NCI-H2196 (cell line): ENCODE data around the gene C12orf43.

Source experiments
- DNase-seq: peaks from one replicate; lab custom pipeline; 2025; ENCODE audit not compliant: unreplicated experiment; lab: John Stamatoyannopoulos, UW

C12orf43 gene

GRCh38 chr12:121000530-121000929 is 15.8 kb downstream of the C12orf43 start:
- DNase-seq, result no peak

- DNase-seq, result no peak
Observed at GRCh38 chr12:120999191-121000120, 16.8 kb downstream of the C12orf43 start.

DNA sequence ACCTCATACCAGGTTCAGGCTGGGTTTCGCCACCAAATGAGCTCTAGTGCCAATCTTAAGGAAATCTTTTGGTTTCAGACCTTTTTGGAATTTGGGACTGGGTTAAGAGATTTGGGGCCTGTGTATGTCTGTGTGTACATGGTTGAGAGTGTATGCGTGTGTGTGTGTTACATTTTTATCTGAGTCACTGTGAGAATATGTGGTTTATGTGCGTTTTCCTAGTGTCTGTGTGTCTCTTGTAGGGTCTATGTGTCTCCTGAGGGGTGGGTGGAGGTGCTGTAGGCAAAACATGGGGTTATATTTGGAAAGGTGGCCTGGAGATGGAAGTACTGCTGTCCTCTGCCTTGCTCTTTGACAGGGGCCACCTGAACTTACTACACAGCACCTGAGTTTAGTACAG is 17.9 kb downstream of the C12orf43 start:
- DNase-seq, result no peak

GRCh38 chr12:120997448-120997847 is 18.8 kb downstream of the C12orf43 start:
- no peak for DNase-seq

- DNase-seq, result no peak
Observed at GRCh38 chr12:120996133-120996746, 20.0 kb downstream of the C12orf43 start.

DNA sequence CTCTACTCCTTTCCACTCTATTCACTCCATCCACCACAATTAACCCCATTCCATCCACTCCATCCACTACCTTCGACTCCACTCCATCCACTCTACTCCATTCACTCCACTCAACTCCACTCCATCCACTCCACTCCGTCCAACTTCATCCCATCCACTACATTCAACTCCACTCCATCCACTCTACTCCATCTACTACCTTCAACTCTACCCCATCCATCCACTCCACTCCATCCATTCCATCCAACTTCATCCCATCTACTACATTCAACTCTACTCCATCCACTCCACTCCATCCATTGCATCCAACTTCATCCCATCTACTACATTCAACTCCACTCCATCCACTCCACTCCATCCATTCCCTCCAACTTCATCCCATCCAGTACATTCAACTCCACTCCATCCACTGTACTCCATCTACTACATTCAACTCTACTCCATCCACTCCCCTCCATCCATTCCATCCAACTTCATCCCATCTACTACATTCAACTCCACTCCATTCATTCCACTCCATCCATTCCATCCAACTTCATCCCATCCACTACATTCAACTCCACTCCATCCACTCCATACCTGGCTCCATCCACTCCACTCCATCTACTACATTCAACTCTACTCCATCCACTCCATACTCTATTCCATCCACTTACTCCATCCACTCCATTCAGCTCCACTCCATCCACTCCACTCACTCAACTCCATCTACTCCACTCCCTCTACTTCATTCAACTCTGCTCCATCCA is 21.5 kb downstream of the C12orf43 start:
- DNase-seq, result no peak

DNA sequence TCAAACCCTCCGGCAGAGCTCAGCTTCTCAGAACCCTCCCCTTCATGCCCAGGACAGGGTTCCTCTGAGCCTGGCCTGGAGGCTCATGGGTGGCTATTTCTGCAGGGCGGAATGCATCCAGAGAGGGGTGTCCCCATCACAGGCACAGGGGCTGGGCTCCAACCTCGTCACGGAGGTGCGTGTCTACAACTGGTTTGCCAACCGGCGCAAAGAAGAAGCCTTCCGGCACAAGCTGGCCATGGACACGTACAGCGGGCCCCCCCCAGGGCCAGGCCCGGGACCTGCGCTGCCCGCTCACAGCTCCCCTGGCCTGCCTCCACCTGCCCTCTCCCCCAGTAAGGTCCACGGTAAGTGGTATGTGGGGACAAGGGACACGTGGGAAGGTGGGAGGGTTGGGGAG is 22.2 kb downstream of the C12orf43 start:
- no peak for DNase-seq

DNA sequence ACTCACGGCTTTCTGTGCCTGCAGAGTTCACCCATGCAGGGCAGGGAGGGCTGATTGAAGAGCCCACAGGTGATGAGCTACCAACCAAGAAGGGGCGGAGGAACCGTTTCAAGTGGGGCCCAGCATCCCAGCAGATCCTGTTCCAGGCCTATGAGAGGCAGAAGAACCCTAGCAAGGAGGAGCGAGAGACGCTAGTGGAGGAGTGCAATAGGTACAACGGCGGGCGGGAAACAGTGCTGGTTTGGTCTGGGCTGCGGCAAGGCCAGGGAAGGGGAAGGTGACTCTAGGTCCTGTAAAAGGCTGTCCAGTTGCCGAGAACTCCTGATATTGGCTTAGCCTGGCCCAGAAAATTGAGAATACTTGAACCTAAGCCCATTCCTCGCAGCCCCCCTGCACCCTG is 22.8 kb downstream of the C12orf43 start:
- no peak for DNase-seq

DNA sequence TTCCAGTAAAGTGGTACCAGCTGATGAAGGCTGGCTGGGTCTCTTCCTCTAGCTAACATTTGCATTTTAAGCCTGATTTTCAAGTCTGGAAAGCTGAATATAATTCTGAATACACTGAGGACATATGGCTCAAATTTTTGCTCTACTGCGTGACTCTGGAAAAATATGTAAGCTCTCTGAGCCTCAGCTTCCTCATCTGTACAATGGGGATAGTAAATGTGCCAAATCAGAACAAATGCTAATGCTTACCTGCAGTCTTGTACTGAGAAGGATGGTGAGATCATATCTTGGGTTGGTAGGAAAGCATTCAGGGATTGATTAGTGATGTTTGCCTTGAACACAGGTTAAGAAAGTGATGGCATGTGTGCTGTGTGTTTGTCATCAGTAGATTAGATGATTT is 23.3 kb downstream of the C12orf43 start:
- DNase-seq, result no peak

GRCh38 chr12:120991965-120992364 is 24.3 kb downstream of the C12orf43 start:
- no peak for DNase-seq

DNA sequence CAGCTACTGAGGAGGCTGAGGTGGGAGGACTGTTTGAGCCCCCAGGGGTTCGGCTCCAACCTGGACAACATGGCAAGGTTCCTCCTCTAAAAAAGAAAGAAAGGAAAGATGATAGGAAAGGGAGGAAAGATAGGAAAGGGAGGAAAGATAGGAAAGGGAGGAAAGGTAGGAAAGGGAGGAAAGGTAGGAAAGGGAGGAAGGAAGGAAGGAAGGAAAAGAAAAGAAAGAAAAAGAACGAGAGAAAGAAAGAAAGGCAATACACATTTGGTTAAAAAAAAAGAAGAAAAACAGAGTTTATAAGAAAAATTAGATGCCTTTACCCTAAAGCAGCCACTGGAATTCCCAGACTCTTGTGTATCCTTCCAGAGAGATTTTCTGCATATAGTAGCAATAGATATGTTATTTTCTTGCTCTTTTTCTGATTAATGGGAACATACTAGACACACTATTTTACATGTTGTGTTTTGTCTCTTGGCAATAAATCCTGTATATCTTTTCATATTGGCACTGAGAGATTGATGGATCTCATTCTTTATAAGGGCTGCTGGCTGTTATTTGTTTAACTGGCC is 25.7 kb downstream of the C12orf43 start:
- no peak for DNase-seq

GRCh38 chr12:120989687-120990086 is 26.6 kb downstream of the C12orf43 start:
- no peak for DNase-seq

DNA sequence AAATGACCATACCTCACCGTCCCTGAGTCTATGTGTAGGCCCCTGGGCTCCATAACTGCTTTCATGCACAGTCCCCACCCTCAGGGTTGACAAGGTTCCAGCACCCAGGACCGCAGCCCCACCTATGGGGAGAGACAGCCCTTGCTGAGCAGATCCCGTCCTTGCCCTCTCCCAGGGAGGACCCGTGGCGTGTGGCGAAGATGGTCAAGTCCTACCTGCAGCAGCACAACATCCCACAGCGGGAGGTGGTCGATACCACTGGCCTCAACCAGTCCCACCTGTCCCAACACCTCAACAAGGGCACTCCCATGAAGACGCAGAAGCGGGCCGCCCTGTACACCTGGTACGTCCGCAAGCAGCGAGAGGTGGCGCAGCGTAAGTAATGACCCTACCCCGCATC is 27.6 kb downstream of the C12orf43 start:
- no peak for DNase-seq

DNA sequence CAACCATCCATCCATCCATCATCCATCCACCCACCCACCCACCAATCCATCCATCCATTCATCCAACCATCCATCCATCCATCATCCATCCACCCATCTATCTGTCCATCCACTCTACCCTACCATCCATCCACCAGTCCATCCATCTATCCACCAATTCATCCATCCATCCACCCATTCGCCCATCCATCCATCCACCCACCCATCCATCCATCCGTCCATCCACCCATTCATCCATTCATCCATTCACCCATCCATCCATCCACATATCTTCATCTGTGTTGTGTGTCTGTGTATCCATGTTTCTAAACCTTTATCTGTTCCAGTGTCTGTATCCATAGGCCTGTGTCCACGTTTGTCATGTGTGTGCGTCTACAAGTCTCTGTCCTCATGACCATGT is 28.1 kb downstream of the C12orf43 start:
- no peak for DNase-seq

DNA sequence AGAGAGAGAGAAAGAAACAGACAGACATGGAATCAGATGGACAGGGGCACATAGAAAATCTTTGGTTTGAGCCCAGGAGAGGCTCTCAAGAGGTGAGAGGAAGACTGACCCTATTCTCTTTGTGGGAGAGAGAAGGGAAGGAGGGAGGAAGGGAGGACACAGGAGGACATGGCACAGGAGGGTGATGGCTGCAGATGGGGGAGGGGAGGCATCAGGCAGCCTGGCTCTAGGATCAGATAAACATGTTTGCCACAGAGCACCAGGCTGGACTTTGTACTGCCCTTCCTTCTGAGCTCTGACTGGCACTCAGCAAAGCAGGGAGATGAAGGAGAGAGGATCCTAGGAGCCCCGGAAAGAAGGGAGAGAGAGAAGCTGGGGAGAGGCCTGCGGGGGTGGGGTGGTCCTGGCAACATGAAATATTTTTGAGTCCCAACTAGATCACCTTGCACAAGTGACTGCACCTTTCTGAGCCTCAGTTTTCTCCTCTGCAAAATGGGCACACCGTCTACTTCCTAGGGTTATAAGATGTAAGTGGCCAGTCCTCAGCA is 31.9 kb downstream of the C12orf43 start:
- no peak for DNase-seq

DNA sequence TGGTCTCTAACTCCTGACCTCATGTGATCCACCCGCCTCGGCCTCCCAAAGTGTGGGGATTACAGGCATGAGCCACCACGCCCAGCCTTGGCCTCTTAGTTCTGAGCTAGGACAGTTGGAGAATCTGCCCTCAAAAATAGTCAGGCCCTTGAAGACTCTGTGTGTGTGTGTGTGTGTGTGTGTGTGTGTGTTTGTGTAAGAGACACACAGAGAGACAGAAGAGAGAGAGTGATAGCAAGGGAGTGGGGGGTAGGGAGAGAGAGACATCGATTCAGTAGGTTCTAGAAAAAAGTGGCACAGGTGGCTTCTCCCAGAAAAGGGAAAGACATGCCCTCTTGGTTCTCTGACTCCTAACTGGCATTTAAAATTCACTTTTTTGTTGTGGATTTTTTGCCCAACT is 32.5 kb downstream of the C12orf43 start:
- DNase-seq, result no peak

DNA sequence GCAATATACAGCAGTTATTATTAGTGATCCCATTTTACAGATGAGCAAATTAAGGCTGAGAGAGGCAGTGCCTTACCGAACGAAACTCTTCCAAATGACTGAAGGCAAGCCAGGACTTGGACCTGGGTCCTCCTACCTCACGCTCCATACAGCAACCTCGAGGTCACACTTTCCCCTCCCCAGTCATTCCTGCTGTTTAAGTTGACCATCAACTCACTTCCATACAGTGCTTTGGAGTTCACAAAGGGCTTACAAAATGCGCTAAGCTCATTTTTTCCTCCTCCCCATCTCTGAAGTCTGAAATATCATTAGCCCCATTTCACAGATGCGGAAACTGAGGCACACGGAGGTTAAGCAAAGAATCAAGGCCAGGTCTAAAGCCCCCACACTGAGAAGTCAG is 33.6 kb downstream of the C12orf43 start:
- DNase-seq, result no peak

GRCh38 chr12:120981407-120981941 is 34.8 kb downstream of the C12orf43 start:
- no peak for DNase-seq

DNA sequence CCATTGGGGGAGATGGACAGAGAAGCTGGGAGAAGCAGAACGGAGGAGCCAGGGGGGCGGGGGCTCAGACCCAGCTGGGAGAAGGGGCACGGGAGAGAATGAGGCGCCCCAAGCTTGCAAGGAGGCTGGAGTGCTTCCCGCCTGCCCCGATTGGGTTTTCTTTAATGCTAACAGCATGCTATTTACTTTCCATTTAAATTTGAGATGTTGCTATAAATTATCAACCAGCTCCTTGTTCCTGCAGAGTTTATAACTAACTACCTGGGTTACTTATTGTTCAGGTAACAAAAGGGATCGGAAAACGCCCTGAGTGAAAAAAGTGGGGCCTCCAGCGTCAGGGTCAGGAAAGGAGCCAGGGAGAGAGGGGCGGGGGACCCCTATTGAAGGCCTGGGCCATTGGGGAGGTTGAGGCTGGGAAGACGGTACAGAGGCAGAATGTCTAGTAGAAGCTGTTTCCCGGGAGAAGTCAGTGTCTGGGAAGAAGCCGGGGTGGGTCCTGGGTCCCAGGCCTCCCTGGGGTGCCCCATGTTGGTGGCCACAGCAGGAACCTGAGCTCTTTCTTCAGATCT is 35.4 kb downstream of the C12orf43 start:
- DNase-seq, result no peak

DNA sequence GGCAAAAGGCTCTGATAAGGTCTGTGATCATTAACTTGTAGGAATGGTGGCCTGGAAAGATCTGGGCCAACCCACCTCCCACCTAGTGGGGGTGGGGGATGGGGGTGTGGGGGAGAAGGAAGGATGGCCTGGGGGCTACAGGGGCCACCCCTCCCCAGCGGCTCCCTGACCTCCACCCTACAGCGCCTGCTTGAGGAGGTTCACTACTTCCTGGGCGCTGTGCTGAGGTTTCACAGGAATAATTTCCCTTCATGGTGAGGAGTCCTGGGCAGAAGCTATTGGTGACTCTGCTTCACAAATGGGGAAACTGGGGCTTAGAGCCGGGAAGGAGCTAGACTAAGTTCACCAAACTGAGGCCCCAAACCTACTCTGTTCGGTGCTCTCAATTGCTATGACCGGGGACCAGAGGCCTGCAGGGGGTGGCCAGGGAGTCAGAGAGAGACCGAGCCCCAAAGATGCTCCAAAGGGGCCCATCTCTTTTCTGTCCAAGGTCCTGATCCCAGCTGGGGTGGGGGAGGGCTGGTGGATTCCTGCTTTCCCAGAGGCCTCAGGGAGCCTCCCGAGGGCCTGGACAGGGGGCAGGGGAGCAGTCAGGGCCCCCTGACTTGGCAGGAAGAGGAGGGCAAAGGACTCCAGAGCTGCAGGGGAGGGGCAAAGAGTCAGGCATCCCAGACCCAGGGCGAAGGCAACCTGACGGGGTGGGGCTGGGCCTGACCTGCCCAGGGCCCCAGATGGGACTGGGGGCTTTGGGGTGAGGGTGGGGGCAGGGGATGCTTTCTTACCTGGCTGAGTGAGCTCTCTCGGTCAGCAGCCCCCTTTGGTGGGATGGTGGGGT is 36.2 kb downstream of the C12orf43 start:
- DNase-seq, result no peak
